K562 (cell line): Measurements from ENCODE around the gene FLAD1. TPM values are rescaled to one million over a fixed set of nuclear protein-coding genes. Genes with fewer than 3 reads are reported as not detected.

Experiments
- ATAC-seq: fragments of 200-7000 bp; cut with Tn5 transposase; 3 replicates; pipeline ENCODE4 v1.9.1; 2020; ENCODE audit warnings: moderate library complexity
- BruUV-seq: library from RNA; stranded (reverse); fragments of 400-500 nt; replicated peaks from 2 replicates; lab custom pipeline; 2021; lab: Mats Ljungman, UMichigan
- CTCF ChIA-PET: fragments of 300-600 bp; formaldehyde crosslinking; extraction: SDS; loops from one replicate; lab custom pipeline; 2021; ENCODE audit warnings: low intra/inter-chr PET ratio; lab: Yijun Ruan, JAX
- POLR2A ChIA-PET: fragments of 300-600, 350-650 bp; sonication (Branson Sonifier 250); formaldehyde crosslinking; extraction: SDS; loops from one replicate; lab custom pipeline; 2021; ENCODE audit warnings: antibody characterized with exemption, inconsistent platforms; lab: Yijun Ruan, JAX
- DNase-seq, 4 experiments: peaks; one replicate each; pipeline versions ENCODE4 v3.0.0 to v3.0.0-alpha.2; 2011 to 2018; ENCODE audit warnings: low spot score in 3 of 4, mixed read lengths in 3 of 4; ENCODE audit errors: extremely low read depth in 1 of 4
- FAIRE-seq: peaks from 2 replicates; lab custom pipeline; 2011; peaks lifted over from hg19 to GRCh38; lab: Jason Lieb, UNC
- H2AFZ ChIP-seq: 2 replicates; pipeline ENCODE4 v1.6.0; 2011; ENCODE audit warnings: low read depth, low read length, control low read depth, inconsistent platforms
- H3K27ac ChIP-seq: fragments of 200-600 bp; 3 replicates; pipeline ENCODE4 v1.8.0; 2011; ENCODE audit warnings: low read depth, mild to moderate bottlenecking, control low read depth, inconsistent platforms, low read length, moderate library complexity, mixed read lengths; ENCODE audit errors: extremely low read depth
- H3K27me3 ChIP-seq, 2 experiments: fragments of 300-600 bp in 1 of 2; 2 replicates in 1 of 2; 3 replicates in 1 of 2; pipeline versions ENCODE4 v1.6.0 to v1.8.0; 2011; ENCODE audit warnings: inconsistent platforms in 2 of 2, low read length in 2 of 2, mild to moderate bottlenecking in 1 of 2, mixed read lengths in 1 of 2, moderate library complexity in 1 of 2; ENCODE audit not compliant: control insufficient read depth in 2 of 2, insufficient read depth in 2 of 2
- H3K36me3 ChIP-seq: fragments of 300-600 bp; 3 replicates; pipeline ENCODE4 v1.8.0; 2011; ENCODE audit warnings: mild to moderate bottlenecking, low read length, inconsistent platforms; ENCODE audit not compliant: control insufficient read depth, insufficient read depth
- H3K4me1 ChIP-seq, 2 experiments: fragments of 200-600 bp in 1 of 2; replicated peaks in 1 of 2; 2 replicates in 1 of 2; 3 replicates in 1 of 2; pipeline versions ENCODE4 v1.5.1 to v1.8.0; 2011; ENCODE audit warnings: inconsistent platforms in 2 of 2, low read length in 2 of 2, mild to moderate bottlenecking in 1 of 2, mixed read lengths in 1 of 2, moderate library complexity in 1 of 2; ENCODE audit not compliant: control insufficient read depth in 2 of 2, insufficient read depth in 2 of 2
- H3K4me2 ChIP-seq: 2 replicates; pipeline ENCODE4 v1.6.1; 2011; ENCODE audit warnings: low read length, control low read depth, inconsistent platforms, mixed read lengths; ENCODE audit not compliant: insufficient read depth
- H3K4me3 ChIP-seq: fragments of 200-600 bp; sonication (generic), shearing (Covaris generic); 2 replicates; pipeline ENCODE4 v1.5.1; 2016; ENCODE audit warnings: control low read depth, inconsistent platforms
- H3K79me2 ChIP-seq: fragments of 200-600 bp; 3 replicates; pipeline ENCODE4 v1.8.0; 2011; ENCODE audit warnings: low read length, inconsistent platforms; ENCODE audit not compliant: control insufficient read depth, insufficient read depth
- H3K9ac ChIP-seq, 2 experiments: 2 replicates each; pipeline versions ENCODE4 v1.6.0 to v1.6.1; 2011; ENCODE audit warnings: low read depth in 2 of 2, low read length in 2 of 2, control low read depth in 1 of 2, inconsistent platforms in 1 of 2, mild to moderate bottlenecking in 1 of 2, mixed read lengths in 1 of 2; ENCODE audit not compliant: insufficient read depth in 1 of 2
- H3K9me1 ChIP-seq: one replicate; pipeline ENCODE4 v1.6.0; 2011; ENCODE audit warnings: inconsistent platforms, mild to moderate bottlenecking, low read length, moderate library complexity; ENCODE audit not compliant: control insufficient read depth, insufficient read depth
- H3K9me3 ChIP-seq: replicated peaks from 2 replicates; pipeline ENCODE4 v1.5.1; 2011; ENCODE audit warnings: low read depth, low read length, inconsistent platforms; ENCODE audit not compliant: control insufficient read depth, insufficient read depth
- H4K20me1 ChIP-seq: replicated peaks from 2 replicates; pipeline ENCODE4 v1.6.1; 2011; ENCODE audit warnings: low read length, inconsistent platforms, mixed read lengths; ENCODE audit not compliant: control insufficient read depth, insufficient read depth
- GATAD2B ChIP-seq: fragments of 450-650 bp; IDR thresholded peaks from 2 replicates; pipeline ENCODE4 v1.6.1; 2017; ENCODE audit warnings: mild to moderate bottlenecking, borderline replicate concordance
- MAZ ChIP-seq, 2 experiments: fragments of 450-650 bp in 1 of 2; sonication (generic) in 1 of 2; formaldehyde crosslinking; IDR thresholded peaks in 1 of 2; conservative IDR thresholded peaks in 1 of 2; 2 replicates each; pipeline versions ENCODE4 v1.4.0 to v1.5.0; 2020; ENCODE audit warnings: mild to moderate bottlenecking in 1 of 2, missing genetic modification reagents in 1 of 2
- POLR2G ChIP-seq: fragments of 200-400 bp; formaldehyde crosslinking; IDR thresholded peaks from 2 replicates; pipeline ENCODE4 v1.6.1; 2017; ENCODE audit warnings: low read depth, mild to moderate bottlenecking, antibody characterized with exemption, low read length, moderate library complexity
- RBFOX2 ChIP-seq: fragments of 200-400 bp; formaldehyde crosslinking; IDR thresholded peaks from 2 replicates; pipeline ENCODE4 v1.6.1; 2017; ENCODE audit warnings: low read depth, mild to moderate bottlenecking, low read length, moderate library complexity
- SAFB2 ChIP-seq: fragments of 200-400 bp; formaldehyde crosslinking; IDR thresholded peaks from 2 replicates; pipeline ENCODE4 v1.6.1; 2018; ENCODE audit warnings: borderline replicate concordance, low read length, low read depth, moderate library complexity; ENCODE audit not compliant: severe bottlenecking
- ZBTB1 ChIP-seq: sonication (generic); formaldehyde crosslinking; IDR thresholded peaks from 2 replicates; pipeline ENCODE4 v1.8.1; 2023; ENCODE audit warnings: missing genetic modification reagents, low read depth, mild to moderate bottlenecking, borderline replicate concordance
- ZFX ChIP-seq: sonication (generic); formaldehyde crosslinking; IDR thresholded peaks from 2 replicates; pipeline ENCODE4 v1.8.0; 2022; ENCODE audit warnings: mild to moderate bottlenecking, missing genetic modification reagents, moderate library complexity
- ZNF766 ChIP-seq: fragments of 200-800 bp; sonication (Bioruptor generic); conservative IDR thresholded peaks from 2 replicates; pipeline ENCODE4 v1.6.1; 2016; ENCODE audit warnings: missing genetic modification characterization, missing compliant biosample characterization
- WGBS: fragments of 100-300 bp; shearing (Covaris generic); methylation state at CpG from one replicate; pipeline ENCODE4 v1.1.6; 2016; ENCODE audit warnings: low coverage, mixed read lengths; ENCODE audit not compliant: insufficient coverage; ENCODE audit errors: missing lambda C conversion rate; 5-methylcytosine and 5-hydroxymethylcytosine counted together
- in situ Hi-C: fragments of 300-500 bp; cut with MboI; formaldehyde crosslinking; loops from 4 replicates; pipeline ENCODE4 v1.15.0; 2018; ENCODE audit warnings: inconsistent platforms, mixed read lengths
- intact Hi-C: fragments of 100-400 bp; cut with micrococcal nuclease; formaldehyde crosslinking; loops from 2 replicates; pipeline ENCODE4 v1.14.2; 2022
- polyA plus RNA-seq, 8 experiments: library from polyadenylated mRNA; depleted of rRNA in 4 of 8; stranded (reverse) in 5 of 8; unstranded in 3 of 8; fragments of >200 nt; fragmentation: Nextera tagmentation in 2 of 8; fragmentation: Illumina TruSeq in 1 of 8; extraction: Ambion mirVana in 2 of 8; extraction: Trizol in 1 of 8; gene quantifications; 2 replicates each; pipeline versions ENCODE4 v1.2.1 to v1.2.3, GENCODE V29; 2011 to 2014; ENCODE audit warnings: inconsistent platforms in 1 of 8, missing spikeins in 1 of 8
- total RNA-seq, 7 experiments: library from RNA; depleted of rRNA in 6 of 7; stranded (reverse); fragments of >200 nt in 6 of 7; fragmentation: Illumina TruSeq in 2 of 7; extraction: Trizol in 2 of 7; gene quantifications; 2 replicates each; pipeline versions ENCODE4 v1.2.1 to v1.2.3, GENCODE V29; 2011 to 2021; ENCODE audit warnings: low replicate concordance in 1 of 7

The FLAD1 gene
- total and polyA plus RNA-seq, 9 of the 15 experiments (the other 6 are each of a cell fraction or from before 2014, with no cell fraction given), result 24.9 to 85.8 (median 67.0) TPM

DNA sequence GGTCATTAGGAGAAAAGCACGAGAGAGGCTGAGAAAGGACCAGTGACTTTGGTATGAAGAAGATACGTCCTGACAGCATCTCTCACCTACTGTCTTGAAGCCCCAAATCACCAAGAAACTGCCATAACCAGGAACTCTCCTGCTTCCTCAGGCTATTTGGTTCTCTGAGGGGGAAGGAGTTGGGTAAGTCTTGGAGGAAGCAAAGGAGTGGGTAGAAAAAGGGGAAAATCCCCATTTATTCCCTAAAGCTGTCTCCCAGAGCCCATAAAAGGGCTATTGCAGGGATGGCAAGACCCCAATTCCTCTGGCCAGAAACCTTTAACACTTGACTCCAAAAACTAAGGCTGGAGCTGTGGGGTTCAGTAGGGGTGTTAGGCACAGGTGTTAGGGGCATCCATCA is 25.1 kb upstream of the FLAD1 start:
- FAIRE-seq, result no peak
- TF ChIP-seq SAFB2 (no peak), ZNF766 (CRISPR knock-in tag) (no peak)
- ChIA-PET POLR2A (interaction anchor here (4.8 kb wide), 1 partner anchor 13 kb away, joined by 20 read pairs; the partner anchor contains the start of gene SHC1), CTCF (no interaction called here)
- H3K9me1 ChIP-seq, result no peaks in the 10 kb centered on the region
- DNase-seq, result no peak
- H3K36me3 ChIP-seq, result peaks cover 27% of the 10 kb centered on the region; the same call in 2 of the 3 replicates
- in situ Hi-C loops (loop anchor here (5.0 kb wide), 1 partner anchor 104 kb away; the partner anchor contains the start of gene EFNA4), intact Hi-C loops (no loop called here)
- no peak overlapping the region for H3K4me3 ChIP-seq
- H3K4me1 ChIP-seq, result peaks cover 27 to 44% of the 10 kb centered on the region in 2 experiments; a peak in 4 of 5 replicates
- no peak for ATAC-seq
- no peak overlapping the region for H3K27ac ChIP-seq
- no peak overlapping the region for H3K4me2 ChIP-seq
- H3K79me2 ChIP-seq, result peaks cover 35% of the 10 kb centered on the region
- H4K20me1 ChIP-seq, result no peaks in the 10 kb centered on the region
- BruUV-seq, result TSS peak; percentile 8
- no peaks in the 10 kb centered on the region for H3K9me3 ChIP-seq
- no peak overlapping the region for H2AFZ ChIP-seq
- WGBS, result 68% methylated on average over 2 of the region's 2 CpGs
- no peak overlapping the region for H3K9ac ChIP-seq
- no peaks in the 10 kb centered on the region for H3K27me3 ChIP-seq

DNA sequence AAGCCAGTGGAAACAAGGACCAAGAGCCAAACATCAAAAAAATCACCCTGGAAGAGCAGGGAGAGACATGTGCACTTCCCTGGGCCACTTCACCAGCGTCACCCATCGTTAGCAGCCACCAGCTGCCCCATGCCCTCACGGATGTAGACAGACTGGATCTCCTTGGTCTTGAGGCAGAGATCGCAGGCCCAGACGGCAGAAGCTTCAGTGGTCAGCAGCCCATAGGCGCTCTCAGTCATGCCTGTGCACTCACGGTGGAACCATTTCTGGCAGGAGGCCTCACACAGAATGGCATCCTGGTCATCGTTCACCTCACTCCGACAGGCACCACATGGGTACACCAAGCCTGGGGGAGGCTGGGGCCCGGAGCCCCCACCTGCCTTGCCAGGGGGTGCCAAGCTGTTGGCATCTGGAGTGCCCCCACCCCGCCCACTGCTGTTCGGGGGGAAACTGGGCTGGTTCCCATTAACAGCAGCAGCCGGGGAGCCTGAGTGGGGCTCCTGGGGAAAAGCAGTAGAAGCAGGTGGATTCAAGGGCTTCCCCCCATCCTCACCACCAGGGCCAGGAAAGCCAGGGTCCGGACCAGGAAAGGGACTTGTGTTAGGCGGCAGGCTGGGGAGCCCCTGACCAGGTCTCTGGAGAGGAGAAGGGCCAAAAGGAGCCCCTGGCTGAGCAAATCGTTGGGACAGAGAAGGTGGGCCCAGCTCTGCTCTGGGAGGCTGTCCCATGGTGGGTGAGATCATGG is 24.3 kb upstream of the FLAD1 start:
- DNase-seq, result no peak
- no peak for ATAC-seq
- FAIRE-seq, result no peak
- Histone ChIP-seq H2AFZ (no peak overlapping the region), H3K9ac (peak overlapping the region in 1 of 2 experiments; percentile 80; a peak in 2 of 4 replicates), H3K27ac (no peak overlapping the region), H3K36me3 (peaks cover 35% of the 10 kb centered on the region; the same call in 2 of the 3 replicates), H3K4me1 (peaks cover 34 to 53% of the 10 kb centered on the region in 2 experiments), H3K4me3 (no peak overlapping the region), H3K9me1 (no peaks in the 10 kb centered on the region), H4K20me1 (no peaks in the 10 kb centered on the region), H3K79me2 (peaks cover 36% of the 10 kb centered on the region), H3K27me3 (no peaks in the 10 kb centered on the region), H3K9me3 (no peaks in the 10 kb centered on the region), H3K4me2 (no peak overlapping the region)
- in situ Hi-C loops (loop anchor here (5.0 kb wide), 1 partner anchor 103 kb away; the partner anchor contains the start of gene EFNA4), intact Hi-C loops (no loop called here)
- peak; percentile 32 for TF ChIP-seq RBFOX2
- no peak for TF ChIP-seq ZBTB1 (CRISPR knock-in tag)
- no peak for TF ChIP-seq MAZ (CRISPR knock-in tag; conservative IDR thresholded peaks at IDR 0.05 in 1 of 2, IDR thresholded peaks at IDR 0.05 in 1 of 2)
- no peak for TF ChIP-seq GATAD2B
- peak; percentile 22; the same call in 1 of the 2 replicates for TF ChIP-seq POLR2G
- TF ChIP-seq ZFX, result no peak
- BruUV-seq, result no TSS peak
- CTCF ChIA-PET, result interaction anchor here (0.7 kb wide), 1 partner anchor 195 kb away, joined by 3 read pairs; no protein-coding TSS in a partner anchor
- POLR2A ChIA-PET, result interaction anchor here (0.6 to 7.0 kb wide), 4 partner anchors 8 to 344 kb away, joined by 3 to 80 read pairs (median 12); partner anchors contain the start of genes CKS1B and SHC1
- WGBS, result 94% methylated on average over 15 of the region's 16 CpGs
